ENCODE data around the gene ASPG. TPM values are rescaled to one million over a fixed set of nuclear protein-coding genes. Genes with fewer than 3 reads are reported as not detected.
A peak's percentile ranks its signal among the peaks of the same experiment; 100 is the strongest.

ASPG gene
- total RNA-seq, 1 donor from 2014 or later, result 1.2 TPM

GRCh38 chr14:104103446-104104075, 18.1 kb downstream of the ASPG start:
- peaks cover 5% of the 10 kb centered on the region for H3K4me1 Mint-ChIP-seq
- Histone ChIP-seq H3K9me3 (ENCODE audit: low read depth) (no peaks in the 10 kb centered on the region), H3K36me3 (no peaks in the 10 kb centered on the region), H2AFZ (replicated peaks) (no peak overlapping the region), H3K79me2 (ENCODE audit: low read depth) (no peaks in the 10 kb centered on the region), H4K20me1 (ENCODE audit: low read depth) (no peaks in the 10 kb centered on the region), H3K4me1 (peaks cover 11% of the 10 kb centered on the region), H3K9ac (peak overlapping the region; percentile 34), H3K27ac (no peak overlapping the region), H3F3A (ENCODE audit: low read depth) (no peaks in the 10 kb centered on the region), H3K4me2 (no peak overlapping the region), H3K4me3 (no peak overlapping the region), H3K27me3 (no peaks in the 10 kb centered on the region)
- H3K27ac Mint-ChIP-seq, result no peak overlapping the region
- H3K27me3 Mint-ChIP-seq (ENCODE audit: insufficient read depth, low read depth), result peaks cover 4% of the 10 kb centered on the region
- TF ChIP-seq EZH2phosphoT487 (IDR thresholded peaks at IDR 0.05) (no peak), CTCF (IDR thresholded peaks at IDR 0.05) (no peak), EZH2 (IDR thresholded peaks at IDR 0.05) (no peak)
- no peak overlapping the region for H3K4me3 Mint-ChIP-seq
- H3K9me3 Mint-ChIP-seq, result no peaks in the 10 kb centered on the region
- no peaks in the 10 kb centered on the region for H3K36me3 Mint-ChIP-seq
- DNase-seq (ENCODE audit: low spot score), result peak; percentile 44

- DNase-seq (ENCODE audit: low spot score), result no peak
- Histone ChIP-seq H3K4me3 (no peak overlapping the region), H3K36me3 (no peaks in the 10 kb centered on the region), H3K9me3 (ENCODE audit: low read depth) (no peaks in the 10 kb centered on the region), H3K79me2 (ENCODE audit: low read depth) (no peaks in the 10 kb centered on the region), H3K4me2 (no peak overlapping the region), H3K27me3 (no peaks in the 10 kb centered on the region), H3F3A (ENCODE audit: low read depth) (no peaks in the 10 kb centered on the region), H3K4me1 (peaks cover 18% of the 10 kb centered on the region), H2AFZ (replicated peaks) (no peak overlapping the region), H4K20me1 (ENCODE audit: low read depth) (no peaks in the 10 kb centered on the region), H3K27ac (no peak overlapping the region), H3K9ac (no peak overlapping the region)
- Mint-ChIP-seq H3K9me3 (no peaks in the 10 kb centered on the region), H3K36me3 (no peaks in the 10 kb centered on the region), H3K4me3 (no peak overlapping the region), H3K27me3 (ENCODE audit: insufficient read depth, low read depth) (peaks cover 4% of the 10 kb centered on the region), H3K4me1 (peaks cover 13% of the 10 kb centered on the region), H3K27ac (no peak overlapping the region)
- TF ChIP-seq CTCF (IDR thresholded peaks at IDR 0.05) (no peak), EZH2 (IDR thresholded peaks at IDR 0.05) (no peak), EZH2phosphoT487 (IDR thresholded peaks at IDR 0.05) (no peak)
Measured at GRCh38 chr14:104104076-104104901, 18.8 kb downstream of the ASPG start.

- Histone ChIP-seq H2AFZ (replicated peaks) (no peak overlapping the region), H3K4me1 (peaks cover 18% of the 10 kb centered on the region), H3K27ac (no peak overlapping the region), H3K9me3 (ENCODE audit: low read depth) (no peaks in the 10 kb centered on the region), H4K20me1 (ENCODE audit: low read depth) (no peaks in the 10 kb centered on the region), H3K36me3 (no peaks in the 10 kb centered on the region), H3F3A (ENCODE audit: low read depth) (no peaks in the 10 kb centered on the region), H3K4me3 (no peak overlapping the region), H3K9ac (no peak overlapping the region), H3K27me3 (no peaks in the 10 kb centered on the region), H3K4me2 (no peak overlapping the region), H3K79me2 (ENCODE audit: low read depth) (no peaks in the 10 kb centered on the region)
- DNase-seq (ENCODE audit: low spot score), result no peak
- H3K36me3 Mint-ChIP-seq, result no peaks in the 10 kb centered on the region
- TF ChIP-seq EZH2phosphoT487 (IDR thresholded peaks at IDR 0.05) (no peak), CTCF (IDR thresholded peaks at IDR 0.05) (no peak), EZH2 (IDR thresholded peaks at IDR 0.05) (no peak)
- H3K4me3 Mint-ChIP-seq, result no peak overlapping the region
- peaks cover 14% of the 10 kb centered on the region for H3K4me1 Mint-ChIP-seq
- no peaks in the 10 kb centered on the region for H3K9me3 Mint-ChIP-seq
- peaks cover 4% of the 10 kb centered on the region for H3K27me3 Mint-ChIP-seq (ENCODE audit: insufficient read depth, low read depth)
- H3K27ac Mint-ChIP-seq, result no peak overlapping the region
Measured at GRCh38 chr14:104105071-104105821, 19.7 kb downstream of the ASPG start.

Measured in neural progenitor cell (in vitro differentiated cells).